ENCODE measurements around the gene POLRMT.

Gene POLRMT

GRCh38 chr19:647566-648284 is 14.4 kb upstream of the POLRMT start:
- ChIA-PET CTCF (no interaction called here), POLR2A (ENCODE audit: low non-redundant PET) (interaction anchor here (0.6 kb wide), 1 partner anchor 164 kb away, joined by 4 read pairs; no protein-coding TSS in a partner anchor)

DNA sequence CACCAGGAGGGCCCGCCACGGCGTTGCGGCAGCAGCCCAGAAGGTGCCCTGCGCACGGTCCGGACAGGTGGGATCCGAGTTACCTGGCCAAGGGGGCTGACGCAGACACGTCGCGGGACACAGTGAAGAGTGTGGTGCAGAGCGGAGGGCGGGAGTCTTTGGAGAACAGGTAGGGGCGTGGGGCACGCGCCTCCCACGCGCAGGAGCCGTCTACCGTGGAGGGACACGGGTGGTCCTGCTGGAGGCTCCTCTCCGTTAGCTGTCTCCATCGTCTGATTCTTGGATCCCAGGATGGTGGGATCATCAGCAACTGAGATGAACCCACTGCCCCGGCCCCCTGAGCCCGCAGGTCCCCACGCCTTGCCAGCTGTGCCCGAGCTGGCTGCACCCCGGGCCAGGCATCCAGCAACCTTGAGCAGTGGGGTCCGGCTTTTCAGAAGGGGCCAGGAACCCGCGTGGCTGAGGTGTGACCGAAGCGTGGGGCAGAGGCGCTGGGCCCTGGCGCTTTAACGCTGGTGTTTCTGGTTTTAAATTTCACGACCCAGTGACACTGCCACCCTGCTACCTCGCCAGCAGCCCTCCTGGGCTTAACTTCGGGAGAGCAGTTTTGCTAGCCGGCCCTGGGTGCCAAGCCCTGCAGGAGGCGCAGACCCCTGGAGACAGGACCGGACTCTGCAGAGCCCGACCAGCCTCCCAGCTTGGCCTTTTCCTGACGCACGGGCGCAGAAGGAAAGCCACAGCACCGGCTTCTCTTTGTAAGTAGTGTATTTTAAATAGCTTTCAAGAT is 13.6 kb upstream of the POLRMT start:
- POLR2A ChIA-PET (ENCODE audit: low non-redundant PET) = no interaction called here
- no peak for DNase-seq (ENCODE audit: low spot score)
- CTCF ChIA-PET = no interaction called here
- TF ChIP-seq CTCF (conservative IDR thresholded peaks at IDR 0.05; ENCODE audit: low read depth) = no peak
- peak overlapping the region; percentile 58 for H3K27ac ChIP-seq

More at GRCh38 chr19:647566-648284, 14.4 kb upstream of the POLRMT start:
- DNase-seq (ENCODE audit: low spot score) = no peak
- no peak for TF ChIP-seq CTCF (conservative IDR thresholded peaks at IDR 0.05; ENCODE audit: low read depth)
- peak overlapping the region; percentile 58 for H3K27ac ChIP-seq

DNA sequence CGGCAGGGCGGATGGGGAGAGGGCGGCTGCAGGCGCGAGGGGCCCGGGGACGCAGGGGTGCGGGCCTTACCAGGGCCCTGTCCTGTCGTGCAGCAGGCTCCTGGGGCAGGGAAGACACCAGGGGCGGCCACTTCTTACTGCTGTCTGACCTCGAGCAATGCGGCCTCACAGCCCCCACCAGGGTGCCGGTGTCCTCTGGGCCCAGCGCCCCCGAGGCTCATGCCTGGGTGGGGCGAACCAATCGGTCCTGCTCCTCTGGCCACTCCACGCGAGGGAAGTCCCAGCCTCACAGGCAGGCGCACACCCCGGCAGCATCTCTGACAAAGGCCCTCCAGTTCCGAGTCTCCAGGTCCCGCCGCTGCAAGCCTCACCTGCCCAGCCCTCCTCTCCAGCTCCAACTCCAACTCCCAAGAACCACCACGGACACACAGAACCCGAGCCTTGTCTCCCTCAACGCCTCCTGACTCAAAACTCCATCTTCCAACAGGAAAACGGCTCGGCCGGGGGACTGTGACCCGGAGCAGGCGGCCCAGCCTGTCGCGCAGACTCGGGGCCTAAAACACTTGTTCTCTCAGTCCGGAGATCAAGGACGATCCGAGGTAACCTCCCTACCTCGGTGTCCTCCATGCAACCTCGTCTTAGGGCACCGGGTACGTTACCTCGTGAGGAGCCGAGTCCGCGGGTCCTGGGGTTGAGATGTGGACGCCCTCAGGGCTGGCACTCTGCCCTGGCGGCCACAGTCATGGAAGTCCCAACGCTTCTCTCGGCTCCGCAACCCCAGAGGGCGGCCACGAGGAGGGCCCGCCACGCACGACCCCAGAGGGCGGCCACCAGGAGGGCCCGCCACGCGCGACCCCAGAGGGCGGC is 12.8 kb upstream of the POLRMT start:
- TF ChIP-seq CTCF (conservative IDR thresholded peaks at IDR 0.05; ENCODE audit: low read depth) = no peak
- DNase-seq (ENCODE audit: low spot score) = no peak
- ChIA-PET POLR2A (ENCODE audit: low non-redundant PET) (no interaction called here), CTCF (interaction anchor here (0.7 kb wide), 1 partner anchor 50 kb away, joined by 3 read pairs; no protein-coding TSS in a partner anchor)
- peak overlapping the region; percentile 58 for H3K27ac ChIP-seq

DNA sequence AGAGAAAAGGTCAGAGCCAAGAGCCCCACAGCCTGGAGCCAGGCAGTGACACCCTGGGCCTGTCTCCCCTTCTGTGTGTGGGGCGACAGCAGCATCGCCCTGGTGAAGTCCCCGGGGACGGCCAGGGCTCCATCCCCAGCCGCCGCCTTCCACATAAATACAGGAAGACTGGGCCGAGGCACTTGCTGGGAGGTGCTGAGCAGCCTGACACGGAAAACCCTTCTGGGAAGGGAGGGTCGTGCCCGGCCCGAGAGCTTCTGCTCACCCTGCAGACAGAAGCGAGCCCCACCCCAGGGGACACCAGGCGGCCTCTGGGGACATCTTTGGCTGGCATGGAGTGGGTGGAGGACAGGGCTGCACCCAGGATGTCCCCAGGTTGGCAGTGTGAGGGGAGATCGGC is 11.5 kb upstream of the POLRMT start:
- TF ChIP-seq CTCF (conservative IDR thresholded peaks at IDR 0.05; ENCODE audit: low read depth) = no peak
- ChIA-PET CTCF (interaction anchor here (0.7 kb wide), 1 partner anchor 92 kb away, joined by 3 read pairs; no protein-coding TSS in a partner anchor), POLR2A (ENCODE audit: low non-redundant PET) (interaction anchor here (0.6 kb wide), 1 partner anchor 31 kb away, joined by 4 read pairs; no protein-coding TSS in a partner anchor)
- H3K27ac ChIP-seq = peak overlapping the region; percentile 58
- DNase-seq (ENCODE audit: low spot score) = no peak

DNA sequence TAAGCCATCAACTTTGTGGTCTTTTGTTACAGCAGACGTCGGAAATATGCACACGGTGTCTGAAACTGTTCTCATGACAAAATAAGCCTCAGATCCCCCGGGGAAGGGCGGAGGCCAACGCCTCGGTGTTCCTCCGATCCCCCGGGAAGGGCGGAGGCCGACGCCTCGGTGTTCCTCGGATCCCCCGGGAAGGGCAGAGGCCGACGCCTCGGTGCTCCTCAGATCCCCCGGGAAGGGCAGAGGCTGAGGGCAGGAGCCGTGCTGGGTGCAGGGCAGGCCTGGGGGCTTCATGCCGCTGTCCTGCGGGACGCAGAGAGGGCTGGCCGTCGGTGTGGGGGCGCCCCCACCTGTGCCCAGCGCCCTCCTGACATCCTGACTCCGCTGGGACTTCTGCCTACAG is 11.0 kb upstream of the POLRMT start:
- CTCF ChIA-PET = no interaction called here
- no peak for TF ChIP-seq CTCF (conservative IDR thresholded peaks at IDR 0.05; ENCODE audit: low read depth)
- POLR2A ChIA-PET (ENCODE audit: low non-redundant PET) = no interaction called here

DNA sequence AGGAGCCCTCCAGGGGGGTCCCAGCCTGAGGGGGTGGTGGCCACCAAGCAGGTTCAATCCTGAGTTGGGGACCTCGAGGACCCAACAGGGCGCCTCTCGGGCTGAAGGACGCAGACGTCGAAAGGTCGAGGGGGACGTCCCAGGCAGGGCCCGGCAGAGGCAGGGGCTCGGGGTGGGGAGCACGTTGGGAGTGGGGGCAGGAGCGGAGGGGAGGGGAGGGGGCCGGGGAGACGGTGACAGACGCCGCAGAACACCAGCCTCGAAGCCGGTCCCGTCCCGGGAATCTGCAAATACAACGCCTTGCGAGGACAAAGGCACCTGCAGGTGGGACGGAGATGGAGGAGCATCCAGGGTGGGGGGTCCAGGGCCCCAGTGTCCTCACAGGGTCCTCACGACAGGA is 10.4 kb upstream of the POLRMT start:
- DNase-seq (ENCODE audit: low spot score) = no peak
- CTCF ChIA-PET = no interaction called here
- peak overlapping the region; percentile 58 for H3K27ac ChIP-seq
- TF ChIP-seq CTCF (conservative IDR thresholded peaks at IDR 0.05; ENCODE audit: low read depth) = no peak
- POLR2A ChIA-PET (ENCODE audit: low non-redundant PET) = no interaction called here

More for the DNA sequence above, 11.0 kb upstream of the POLRMT start:
- no peak for DNase-seq (ENCODE audit: low spot score)
- H3K27ac ChIP-seq = peak overlapping the region; percentile 58
